Measurements from ENCODE around the gene NR6A1.
"Not testable (repeated sequence)": the region's sequence is repeated elsewhere in the genome, so short reads cannot be mapped to it uniquely, and the experiment has no call there.

NR6A1 gene

DNA sequence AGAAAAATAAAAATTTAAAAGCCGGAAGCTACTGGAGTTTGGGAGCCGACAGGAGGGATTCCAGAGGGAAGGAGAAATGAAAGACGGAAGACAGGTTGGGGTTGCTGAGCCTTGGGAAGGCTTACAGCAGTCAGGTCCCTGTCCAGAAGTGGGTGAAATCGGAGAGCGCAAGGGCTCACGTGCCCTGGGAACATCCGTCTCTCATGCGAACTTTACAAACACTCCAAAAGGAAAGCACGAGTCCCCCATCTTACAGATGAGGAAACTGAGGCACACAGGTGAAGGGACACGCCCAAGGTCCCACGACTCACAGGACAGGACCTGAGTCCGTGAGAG is 5.5 kb upstream of the NR6A1 start:
- no peak for DNase-seq

DNA sequence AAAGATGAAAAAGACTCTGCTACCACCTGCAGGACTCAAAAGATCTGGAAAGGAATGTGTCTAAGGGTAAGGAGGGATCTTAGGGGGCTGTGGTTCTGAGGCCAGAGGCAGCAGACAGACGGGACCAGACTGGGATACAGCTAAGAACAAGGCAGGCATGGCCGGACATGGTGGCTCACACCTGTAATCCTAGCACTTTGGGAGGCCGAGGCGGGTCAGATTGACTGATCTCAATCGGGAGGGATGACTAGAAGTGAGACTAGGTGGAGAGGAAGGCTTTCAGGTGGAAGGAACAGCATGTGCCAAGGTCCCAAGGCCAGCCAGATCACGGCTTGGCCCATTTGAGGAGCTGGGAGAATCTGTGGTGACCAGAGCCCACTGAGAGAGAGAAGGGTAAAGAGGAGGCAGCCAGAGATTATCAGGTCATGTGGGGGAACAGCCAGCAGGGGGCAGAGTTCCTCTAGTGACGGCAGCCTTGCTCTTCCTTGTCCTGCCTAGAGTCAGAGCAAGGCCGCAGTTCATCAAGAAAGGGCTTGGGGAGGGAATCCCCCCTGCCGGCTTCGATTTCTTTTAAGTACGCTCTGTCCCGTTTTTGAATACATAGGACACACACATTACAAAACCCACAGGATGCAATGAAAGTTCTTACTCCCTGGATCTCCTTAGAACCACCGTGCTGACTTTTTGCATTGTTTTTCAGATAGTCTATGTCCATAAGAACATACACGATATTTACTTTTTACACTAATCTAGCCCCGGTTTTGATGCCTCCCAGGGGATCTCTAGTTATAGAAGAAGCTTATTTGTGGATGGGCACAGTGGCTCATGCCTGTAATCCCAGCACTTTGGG is 3.2 kb upstream of the NR6A1 start:
- DNase-seq = peak; percentile 91

DNA sequence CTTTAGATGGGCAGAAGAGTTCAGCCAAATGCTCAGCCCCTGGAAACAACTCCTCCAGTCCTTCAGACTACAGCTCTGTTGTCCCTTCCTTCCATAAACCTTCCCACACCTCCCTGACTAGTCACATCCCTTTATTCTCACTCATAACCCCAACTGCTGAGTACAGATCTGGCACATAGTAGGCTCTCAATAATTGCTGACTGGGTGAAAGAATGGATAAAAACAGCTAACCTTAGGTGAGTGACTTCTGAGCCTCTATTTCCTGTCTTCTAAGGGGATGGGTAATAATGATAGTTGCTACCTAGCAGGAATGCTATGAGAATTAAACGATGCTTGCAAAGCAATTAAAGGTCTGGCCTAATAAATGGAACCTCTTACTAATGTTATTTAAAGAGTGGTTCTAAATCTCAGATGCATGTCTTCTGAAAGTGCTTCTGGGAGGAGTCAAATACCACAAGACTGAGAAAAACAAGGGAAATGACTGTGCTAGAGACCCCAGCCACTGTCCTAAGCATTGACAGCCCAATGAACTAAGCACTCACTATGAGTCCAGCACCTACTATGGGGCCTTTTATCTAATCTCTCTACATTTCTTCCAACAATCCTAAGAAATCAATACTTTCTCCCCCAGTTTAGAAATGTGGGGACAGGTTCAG is 2.5 kb upstream of the NR6A1 start:
- DNase-seq = no peak

DNA sequence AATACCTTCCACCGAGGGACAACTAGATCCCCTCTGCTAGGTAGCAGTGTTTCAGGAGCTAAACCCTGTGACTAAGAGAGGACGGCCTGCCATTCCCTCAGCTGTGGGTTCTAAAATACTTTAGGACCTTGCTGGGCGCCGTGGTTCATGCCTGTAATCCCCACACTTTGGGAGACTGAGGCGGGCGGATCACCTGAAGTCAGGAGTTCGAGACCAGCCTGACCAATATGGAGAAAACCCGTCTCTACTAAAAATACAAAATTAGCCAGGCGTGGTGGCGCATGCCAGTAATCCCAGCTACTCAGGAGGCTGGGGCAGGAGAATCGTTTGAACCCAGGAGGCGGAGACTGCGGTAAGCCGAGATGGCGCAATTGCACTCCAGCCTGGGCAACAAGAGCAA is 1.8 kb upstream of the NR6A1 start:
- DNase-seq = not testable (repeated sequence)

DNA sequence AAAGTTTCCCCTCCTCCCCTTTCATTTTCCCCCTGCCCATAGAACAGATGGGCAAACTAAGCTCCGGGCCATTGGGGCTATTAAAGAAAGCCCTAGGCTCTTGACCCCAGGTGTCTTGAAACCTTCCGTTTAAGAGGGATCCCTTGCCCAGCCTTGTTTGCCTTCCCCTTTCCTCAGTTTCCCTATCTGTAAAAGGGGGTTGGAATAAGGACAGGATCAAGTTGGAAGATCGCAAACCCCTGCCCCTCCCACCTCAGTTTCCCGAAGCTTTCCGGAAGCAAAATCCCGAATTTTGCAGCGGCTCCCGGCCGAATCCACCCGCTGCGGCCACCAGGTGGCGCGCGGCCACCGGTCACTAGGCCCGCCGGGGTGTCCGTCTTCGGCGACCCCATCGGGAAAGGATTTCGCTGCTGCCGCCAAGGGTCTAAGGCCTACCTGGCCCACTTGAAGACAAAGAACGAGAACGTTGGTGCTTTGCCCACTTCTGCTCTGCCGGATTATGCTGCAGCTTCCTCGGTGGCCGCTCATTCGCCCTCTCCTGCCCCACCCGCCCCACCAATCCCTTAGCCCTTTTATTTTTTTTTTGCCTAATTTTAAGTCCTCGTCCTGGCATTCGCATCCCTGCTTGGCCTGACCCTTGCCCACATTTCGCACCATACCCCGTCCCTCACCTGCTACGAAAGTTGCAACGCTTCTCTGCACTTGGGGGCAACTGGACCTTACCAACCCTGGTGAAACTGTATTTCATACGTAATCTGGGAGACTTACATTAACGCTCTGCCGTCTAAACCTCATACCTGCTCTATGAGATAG is 962 bp upstream of the NR6A1 start:
- peak; percentile 44 for DNase-seq

DNA sequence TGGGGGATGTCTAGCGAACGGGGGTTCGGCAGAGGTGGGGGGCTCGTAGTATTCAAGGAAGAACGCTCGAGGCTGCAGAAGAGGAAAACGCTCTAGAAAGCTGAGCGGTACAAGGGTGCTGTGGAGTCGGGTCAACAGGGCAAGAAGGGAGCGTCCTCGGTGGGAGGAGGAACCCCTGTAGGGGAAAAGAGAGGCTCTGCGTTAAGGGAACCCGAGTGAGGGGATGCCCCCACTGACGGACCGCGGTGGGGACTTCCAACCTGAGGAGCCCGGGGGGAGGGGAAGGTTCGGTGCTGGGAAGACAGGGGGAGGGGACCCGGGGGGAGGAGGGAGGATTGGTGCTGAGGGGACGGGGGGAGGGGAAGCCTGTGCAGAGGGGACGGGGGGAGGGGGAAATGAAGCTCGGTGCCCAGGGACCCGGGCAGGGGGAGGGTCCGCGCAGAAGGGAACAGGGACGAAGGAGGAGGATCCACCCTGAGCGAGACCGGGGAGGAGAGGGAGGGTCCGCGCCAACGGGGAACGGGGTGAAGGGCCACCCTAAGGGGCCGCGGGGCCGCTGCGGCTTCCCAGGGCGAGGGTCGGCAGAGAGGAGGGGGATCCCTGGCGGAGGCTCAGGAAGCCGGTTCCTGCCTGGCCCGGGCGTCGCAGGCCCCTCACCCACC is 621 bp downstream of the NR6A1 start:
- peak; percentile 15 for DNase-seq

DNA sequence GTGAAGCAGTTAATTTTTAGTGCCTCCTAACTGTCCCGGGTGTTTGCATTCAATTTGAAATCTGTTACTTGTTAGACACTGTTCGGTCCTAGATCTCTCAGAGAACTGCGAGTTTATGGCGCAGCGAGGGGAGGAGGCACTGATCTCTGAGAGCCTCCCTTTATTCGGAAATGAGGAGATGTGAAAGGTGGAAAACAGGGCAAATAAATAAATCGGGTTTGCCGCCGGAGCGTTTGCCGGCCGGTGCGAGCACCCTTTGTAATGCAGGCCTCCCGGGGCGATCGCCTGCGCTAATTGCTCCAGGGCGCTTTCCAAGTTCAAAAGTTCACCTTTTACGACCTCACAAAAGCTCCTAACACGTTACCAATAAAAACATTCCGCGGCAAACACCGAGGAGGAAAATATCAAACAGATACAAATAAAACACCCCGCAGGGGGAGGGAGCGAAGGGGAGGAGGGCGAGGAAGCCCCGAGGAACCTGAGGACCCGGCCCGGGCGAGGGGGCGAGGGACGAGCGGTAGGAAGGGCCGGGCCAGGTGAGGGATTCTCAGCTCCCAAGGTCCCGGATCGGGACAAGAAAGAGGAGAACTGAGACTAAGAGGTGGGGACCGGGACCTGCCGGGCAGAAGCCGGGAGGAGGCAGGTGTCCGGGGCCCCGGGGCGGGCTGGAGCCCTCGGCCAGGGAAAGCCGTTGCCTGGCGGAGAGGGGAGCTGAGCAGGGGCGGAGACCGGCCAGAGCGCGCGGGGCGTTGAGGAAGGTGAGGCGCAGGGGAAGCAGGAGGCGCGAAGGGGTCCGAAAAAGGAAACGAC is 1.4 kb downstream of the NR6A1 start:
- DNase-seq = peak; percentile 23

DNA sequence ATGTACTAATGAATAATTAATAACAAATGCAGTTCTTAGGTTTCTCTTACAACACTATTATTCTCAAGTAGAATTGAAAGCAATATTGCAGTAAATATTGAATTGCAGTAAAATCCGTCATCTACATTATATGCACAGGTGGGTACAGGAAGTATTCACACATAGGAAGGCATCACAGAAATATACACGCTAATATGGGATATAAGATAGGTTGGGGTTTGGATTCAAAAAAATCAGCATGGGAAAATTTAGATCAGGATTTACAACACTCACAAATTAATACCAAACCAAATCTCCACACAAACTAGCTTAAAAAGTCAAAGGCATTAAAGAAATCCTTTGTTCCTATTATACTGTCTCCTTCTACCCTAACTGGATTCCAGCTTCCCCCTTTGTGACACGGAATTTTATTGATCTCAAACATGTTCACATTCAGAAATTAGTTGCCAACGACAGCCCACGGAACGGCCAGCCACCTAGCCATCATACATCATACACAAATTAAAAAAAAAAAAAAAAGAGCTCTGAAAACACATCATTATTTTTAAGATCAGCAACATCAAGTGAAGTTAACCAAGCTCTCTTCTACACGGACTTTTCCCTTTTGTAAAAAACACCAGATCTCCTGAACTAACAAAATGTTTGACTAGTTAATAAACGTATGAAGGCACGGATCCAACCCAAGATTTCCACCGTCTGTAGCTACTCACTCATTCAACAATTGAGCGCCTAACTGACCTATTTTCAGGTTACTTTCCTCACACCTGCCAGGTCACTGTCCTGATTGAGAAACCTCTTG is 2.2 kb downstream of the NR6A1 start:
- no peak for DNase-seq

DNA sequence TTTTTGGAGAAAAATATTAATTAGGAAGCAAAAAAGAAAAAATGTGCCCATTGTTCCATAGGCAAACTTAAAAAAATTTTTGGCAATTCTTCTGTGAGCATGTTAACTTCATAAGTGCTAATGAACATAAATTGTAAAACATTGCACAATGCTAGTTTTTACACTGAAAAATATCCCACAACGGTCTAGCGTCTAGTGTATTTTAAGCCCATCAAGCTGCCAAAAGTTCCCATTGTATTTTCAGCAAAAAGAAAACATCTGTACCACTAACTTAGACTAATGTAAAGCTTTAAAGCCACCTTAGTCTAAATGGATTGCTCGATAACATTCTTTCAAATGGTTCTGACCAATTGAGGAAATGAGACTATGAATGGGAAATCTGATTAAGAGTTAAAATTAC is 2.8 kb downstream of the NR6A1 start:
- no peak for DNase-seq

DNA sequence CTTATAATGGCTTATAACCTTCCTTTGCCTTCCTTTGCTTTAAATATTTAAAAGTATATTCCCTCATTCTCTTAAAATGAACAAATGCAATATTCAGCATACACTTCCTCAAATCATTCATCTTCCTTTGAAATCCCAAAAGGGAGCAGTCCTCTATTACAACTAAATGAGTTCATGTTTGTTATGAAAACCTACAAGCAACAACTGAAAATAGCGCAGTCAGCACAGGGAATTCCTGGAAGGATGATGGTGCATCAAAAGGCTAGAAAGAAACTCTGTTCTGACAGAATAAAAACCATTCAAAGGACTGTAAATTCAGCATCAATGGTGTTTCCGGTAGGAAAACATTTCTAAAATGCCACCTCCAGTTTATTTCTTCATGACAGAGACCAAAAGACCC is 3.3 kb downstream of the NR6A1 start:
- no peak for DNase-seq

DNA sequence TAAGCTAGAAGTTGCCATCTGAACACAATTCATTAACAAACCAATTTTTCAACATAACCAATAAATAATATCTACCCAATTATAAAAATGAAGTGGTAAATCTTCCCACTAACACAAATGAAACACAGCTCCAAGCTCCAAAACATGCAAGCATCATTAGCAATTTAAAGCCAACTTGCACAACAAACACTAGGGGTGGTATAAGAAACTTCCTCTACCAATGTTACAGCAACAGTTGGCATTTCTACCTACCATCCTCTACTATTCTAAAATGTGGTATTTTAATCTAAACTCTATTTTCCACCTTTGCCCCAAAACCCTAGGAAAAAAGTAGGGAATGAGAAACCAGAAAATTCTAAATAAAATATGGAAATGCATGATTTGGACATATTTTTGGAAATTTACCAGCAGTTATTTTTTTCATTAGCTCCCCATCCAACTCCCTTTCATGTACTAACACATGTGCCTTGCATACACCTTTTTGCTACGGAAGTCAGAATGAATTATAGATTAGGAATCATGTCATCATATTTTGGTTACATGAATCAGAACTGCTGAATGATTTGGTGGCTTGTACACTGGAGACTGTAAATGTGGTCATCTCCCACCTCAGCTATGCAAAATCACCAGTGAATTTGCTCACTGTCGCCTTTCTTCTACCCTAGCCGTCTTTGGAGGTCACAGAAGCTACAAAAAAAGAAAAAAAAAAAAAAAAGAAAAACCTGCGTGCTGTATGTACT is 4.1 kb downstream of the NR6A1 start:
- no peak for DNase-seq

DNA sequence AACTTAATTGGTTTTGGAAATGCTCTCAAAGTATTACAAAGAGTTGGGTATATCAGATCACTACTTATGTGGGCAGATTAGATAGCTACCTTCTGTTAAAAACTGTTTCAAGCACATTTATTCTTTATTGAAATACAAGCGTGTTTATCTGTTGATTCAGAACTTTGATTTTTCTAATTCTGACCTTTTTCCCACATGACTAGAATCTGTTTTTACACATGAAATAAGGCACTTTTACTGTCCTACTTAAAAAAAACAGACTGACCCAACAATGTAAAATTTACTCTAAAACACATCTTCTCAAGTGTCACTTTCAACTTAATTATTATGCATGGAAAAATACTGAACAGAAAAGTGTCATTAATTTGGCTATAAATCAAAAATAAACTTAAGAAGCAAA is 4.8 kb downstream of the NR6A1 start:
- no peak for DNase-seq

DNA sequence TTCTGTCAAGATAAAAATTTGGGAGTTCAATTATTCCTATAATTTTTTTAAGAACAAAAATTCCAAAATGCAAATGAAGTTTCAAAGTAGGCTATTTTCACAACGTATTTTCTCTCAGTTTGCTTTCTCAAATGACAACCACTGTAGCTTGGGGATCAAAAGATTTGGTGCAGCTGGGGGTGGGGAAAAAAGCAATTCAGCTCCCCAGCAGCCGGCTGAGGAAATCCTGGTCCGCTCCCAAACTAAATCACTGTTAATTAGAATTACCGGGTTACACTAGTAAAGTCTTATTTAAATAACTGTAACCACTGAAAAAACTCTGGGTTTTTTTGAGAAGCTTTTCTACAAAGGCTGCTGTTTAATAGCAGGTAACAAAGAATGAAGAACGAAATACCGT is 5.7 kb downstream of the NR6A1 start:
- no peak for DNase-seq

DNA sequence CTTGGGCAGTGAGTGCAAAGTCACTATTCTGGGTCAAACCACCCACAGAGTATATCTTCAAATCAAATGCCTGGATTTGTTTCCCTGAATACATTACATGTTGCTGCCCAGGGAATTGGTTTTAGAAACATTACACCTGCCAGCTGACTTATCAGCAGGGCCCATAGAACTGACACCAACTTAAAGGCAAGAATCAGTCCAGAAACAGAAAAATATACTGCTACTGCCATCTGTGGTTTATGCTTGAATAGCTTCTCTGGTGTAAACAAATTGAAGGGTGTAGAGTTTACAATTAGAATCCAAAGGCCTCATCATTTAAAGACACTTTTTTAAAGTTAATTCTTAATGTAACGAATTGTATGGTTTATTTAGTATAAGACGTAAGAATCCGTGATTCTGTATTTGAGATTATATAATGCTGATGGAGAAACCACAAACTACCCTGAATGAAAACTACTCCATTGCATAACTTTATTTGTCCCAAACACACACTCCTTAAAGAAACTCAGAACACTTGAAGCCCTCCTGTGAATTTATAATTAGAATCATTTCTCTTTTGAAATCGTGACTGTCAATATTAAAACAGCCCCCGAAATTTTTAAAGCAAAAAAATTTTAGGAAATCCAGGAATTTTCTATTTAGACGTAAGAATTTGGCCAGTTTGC is 6.2 kb downstream of the NR6A1 start:
- DNase-seq = no peak

DNA sequence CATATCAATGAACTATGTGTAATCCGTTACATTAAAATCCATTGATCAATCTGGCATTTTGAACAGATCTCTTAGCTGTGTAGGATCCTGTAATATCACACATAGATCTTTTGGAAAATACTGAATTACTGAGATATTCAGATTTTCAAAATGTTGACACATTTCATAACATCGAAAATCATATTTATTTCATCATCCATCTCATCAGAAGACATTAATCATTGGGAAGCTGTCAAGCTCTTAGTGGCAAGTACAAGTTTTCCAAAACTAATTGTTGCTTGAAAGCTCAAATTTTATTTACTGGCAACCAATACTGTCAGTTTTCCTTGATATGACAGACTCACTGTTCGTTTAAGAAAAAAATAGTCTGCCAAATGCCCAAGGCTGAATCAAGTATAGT is 8.5 kb downstream of the NR6A1 start:
- DNase-seq = no peak

DNA sequence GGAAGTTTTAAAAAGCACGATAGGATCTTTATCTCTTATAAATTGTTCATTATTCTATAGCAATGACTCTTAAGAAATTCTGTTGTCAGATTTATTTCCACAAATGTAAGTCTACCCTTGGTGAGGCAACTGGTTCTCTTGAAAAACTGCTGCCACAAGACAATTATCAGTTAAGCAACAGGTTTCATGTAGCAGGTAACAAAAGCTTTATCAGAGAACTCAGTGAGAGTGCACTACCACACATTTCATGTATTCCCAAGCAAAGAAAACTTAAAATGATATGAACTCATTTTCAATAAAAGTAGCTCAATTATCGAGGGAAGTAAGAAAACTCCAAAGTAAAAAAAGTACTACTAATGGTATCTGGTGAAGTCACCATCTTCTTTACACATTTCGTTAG is 9.4 kb downstream of the NR6A1 start:
- DNase-seq = no peak

DNA sequence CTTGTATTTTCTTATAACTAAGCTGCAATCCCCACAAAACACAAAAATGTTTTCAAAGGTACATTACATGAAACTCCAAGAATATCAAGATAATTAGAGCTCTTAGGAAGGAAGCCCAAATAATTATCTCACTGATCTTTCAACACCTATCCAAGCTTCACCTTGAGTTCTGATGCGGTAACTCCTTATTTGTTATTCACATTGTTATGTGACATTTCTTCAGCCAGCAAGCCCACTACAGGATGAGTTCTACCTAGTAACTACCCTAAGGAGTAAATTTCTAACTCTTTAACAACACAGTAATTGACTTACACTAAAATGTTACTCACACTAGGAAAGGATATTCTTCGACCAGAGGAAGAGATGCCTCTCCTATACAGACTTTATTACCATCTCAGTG is 9.9 kb downstream of the NR6A1 start:
- DNase-seq = no peak

DNA sequence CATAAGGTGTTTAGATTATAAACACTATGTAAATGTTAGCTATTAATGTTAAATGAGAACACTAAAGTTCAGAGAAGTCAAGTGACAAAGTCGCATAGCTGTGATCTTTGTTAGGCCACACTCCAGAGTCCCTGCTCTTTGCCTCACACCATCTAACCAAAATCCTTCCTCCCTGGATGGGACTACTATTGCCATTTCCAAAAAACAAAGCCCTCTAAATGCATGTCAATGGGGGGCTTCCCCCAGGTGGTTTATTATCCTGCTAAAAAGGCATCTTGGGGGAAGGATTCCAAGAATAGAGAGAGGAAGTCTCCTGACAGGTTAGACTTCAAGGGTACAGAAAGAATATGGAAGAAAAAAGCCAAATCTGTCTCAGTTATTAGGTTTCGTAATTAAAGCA is 10.4 kb downstream of the NR6A1 start:
- DNase-seq = no peak

DNA sequence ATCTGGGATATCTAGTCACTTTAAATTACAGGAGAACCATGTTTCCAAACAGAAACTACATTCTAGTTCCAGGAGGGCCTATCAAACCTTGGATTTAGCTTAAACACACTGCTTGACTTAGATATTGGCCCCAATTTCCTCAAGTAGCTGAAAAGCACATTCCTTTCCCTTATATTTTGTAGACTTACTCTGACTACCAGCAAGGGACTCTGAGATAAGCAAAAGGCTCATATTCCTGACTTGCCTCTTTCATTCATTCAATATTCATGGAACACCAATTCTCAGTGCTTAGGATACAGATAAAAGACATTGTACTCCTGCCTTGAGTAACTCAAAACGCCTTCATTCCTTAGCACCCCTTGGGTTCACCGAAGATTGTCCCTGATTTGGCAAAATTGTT is 11.8 kb downstream of the NR6A1 start:
- no peak for DNase-seq

DNA sequence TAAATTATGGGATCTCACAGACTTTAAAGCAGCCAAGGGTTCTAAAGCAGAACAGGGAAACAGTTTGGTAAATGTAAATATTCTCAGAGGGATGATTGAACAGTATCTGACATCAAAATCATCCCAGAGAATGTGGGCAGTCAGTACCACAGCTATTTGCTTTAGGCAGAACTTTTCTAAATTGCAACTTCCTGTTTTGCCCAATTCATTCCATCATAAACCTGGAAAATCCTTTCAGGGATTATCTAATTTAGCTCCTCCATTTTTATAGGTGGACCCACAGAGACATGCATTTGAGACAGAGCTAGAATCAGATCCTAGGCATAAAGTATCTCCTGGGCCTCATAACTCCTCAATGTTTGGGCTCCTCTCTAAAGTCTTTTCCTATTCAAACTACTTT is 12.4 kb downstream of the NR6A1 start:
- DNase-seq = no peak

All from activated CD4-positive, alpha-beta T cell treated with anti-CD3 and anti-CD28 coated beads for 48 hours (primary cell).